AG10803 (cell line): ENCODE data around the gene ZDHHC23.

ENCODE experiments used
- DNase-seq: peaks from one replicate; pipeline ENCODE4 v3.0.0; 2010; ENCODE audit warnings: low read depth
- H3K4me3 ChIP-seq: 2 replicates; pipeline ENCODE4 v1.5.1; 2011; ENCODE audit warnings: mild to moderate bottlenecking, low read length, control low read depth
- CTCF ChIP-seq: conservative IDR thresholded peaks from 2 replicates; pipeline ENCODE4 v1.5.1; 2011; ENCODE audit warnings: mild to moderate bottlenecking, low read length, control low read depth, inconsistent platforms

Gene ZDHHC23

GRCh38 chr3:113985541-113985940 lies 37.7 kb downstream of the ZDHHC23 start:
- no peak overlapping the region for H3K4me3 ChIP-seq
- no peak for DNase-seq
- no peak for TF ChIP-seq CTCF

GRCh38 chr3:114005481-114005880 lies 57.7 kb downstream of the ZDHHC23 start:
- DNase-seq: no peak
- TF ChIP-seq CTCF: no peak
- H3K4me3 ChIP-seq: no peak overlapping the region

- TF ChIP-seq CTCF: no peak
- DNase-seq: no peak
- no peak overlapping the region for H3K4me3 ChIP-seq
Measured at GRCh38 chr3:114011059-114011797, 63.4 kb downstream of the ZDHHC23 start.
